ENCODE measurements around the gene SLC29A2.
"Not testable (repeated sequence)": the region's sequence is repeated elsewhere in the genome, so short reads cannot be mapped to it uniquely, and the experiment has no call there.

- TF ChIP-seq CTCF (IDR thresholded peaks at IDR 0.05); EZH2 (IDR thresholded peaks at IDR 0.05; ENCODE audit: borderline replicate concordance, insufficient read depth, low read depth, low read length, poor library complexity, severe bottlenecking): not testable (repeated sequence)
Observed at GRCh38 chr11:66320289-66320688, 51.3 kb downstream of the SLC29A2 start.

Data from B cell (primary cell).